Measurements from ENCODE around the gene TRMT10B.
"Not testable (repeated sequence)": the region's sequence is repeated elsewhere in the genome, so short reads cannot be mapped to it uniquely, and the experiment has no call there.

TRMT10B gene

DNA sequence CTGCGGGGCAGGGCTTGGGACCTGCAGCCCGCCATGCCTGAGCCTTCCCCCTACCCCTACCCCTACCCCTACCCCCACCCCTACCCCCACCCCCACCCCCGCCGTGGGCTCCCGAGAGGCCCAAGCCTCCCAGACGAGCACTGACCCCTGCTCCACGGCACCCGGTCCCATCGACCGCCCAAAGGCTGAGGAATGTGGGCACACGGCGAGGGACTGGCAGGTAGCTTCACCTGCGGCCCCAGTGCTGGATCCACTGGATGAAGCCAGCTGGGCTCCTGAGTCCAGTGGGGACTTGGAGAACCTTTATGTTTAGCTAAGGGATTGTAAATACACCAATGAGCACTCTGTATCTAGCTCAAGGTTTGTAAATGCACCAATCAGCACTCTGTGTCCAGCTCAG is 1.5 kb upstream of the TRMT10B start:
- not testable (repeated sequence) for DNase-seq

DNA sequence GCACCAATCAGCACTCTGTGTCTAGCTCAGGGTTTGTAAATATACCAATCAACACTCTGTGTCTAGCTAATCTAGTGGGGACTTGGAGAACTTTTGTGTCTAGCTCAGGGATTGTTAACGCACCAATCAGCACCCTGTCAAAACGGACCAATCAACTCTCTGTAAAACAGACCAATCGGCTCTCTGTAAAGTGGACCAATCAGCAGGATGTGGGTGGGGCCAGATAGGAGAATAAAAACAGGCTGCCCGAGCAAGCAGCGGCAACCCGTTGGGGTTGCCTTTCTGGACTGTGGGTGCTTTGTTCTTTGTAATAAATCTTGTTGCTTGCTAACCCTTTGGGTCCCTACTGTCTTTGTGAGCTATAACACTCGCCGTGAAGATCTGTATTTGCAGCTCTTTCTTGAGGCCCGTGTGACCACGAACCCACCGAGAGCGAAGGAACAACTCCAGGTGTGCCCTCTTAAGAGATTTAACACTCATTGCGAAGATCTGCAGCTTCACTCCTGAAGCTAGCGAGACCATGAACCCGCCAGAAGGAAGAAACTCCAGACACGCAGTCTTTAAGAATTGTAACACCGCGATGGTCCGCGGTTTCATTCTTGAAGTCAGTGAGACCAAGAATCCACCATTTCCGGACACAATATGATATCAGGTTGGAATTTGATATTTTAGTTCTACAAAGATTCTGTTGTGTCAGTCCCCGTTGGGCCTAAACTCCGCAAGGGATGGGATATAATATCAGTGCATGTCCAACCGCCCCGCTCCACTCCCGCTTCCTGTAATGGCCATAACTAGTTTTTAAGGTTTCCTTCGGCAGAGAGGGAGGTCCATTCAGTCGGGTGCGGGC is 740 bp upstream of the TRMT10B start:
- no peak for DNase-seq

DNA sequence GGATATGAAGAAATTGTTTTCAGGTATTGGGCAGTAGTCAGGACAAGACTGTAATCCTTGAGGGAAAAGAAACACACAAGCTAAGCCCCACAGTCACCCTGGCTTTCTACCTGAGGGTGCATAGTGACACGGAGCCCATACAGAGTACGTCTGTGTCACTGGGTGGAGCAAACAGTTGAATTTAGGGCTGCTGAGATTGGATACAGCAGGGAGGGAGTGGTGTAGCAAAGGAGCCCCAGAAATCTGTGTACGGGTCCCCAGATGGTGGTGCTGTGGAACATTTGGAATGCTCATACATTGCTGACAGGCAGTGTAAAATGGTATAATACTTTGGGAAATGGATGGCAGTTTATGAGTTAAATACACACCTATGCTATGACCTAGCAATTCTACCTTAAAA is 5.1 kb downstream of the TRMT10B start:
- no peak for DNase-seq

DNA sequence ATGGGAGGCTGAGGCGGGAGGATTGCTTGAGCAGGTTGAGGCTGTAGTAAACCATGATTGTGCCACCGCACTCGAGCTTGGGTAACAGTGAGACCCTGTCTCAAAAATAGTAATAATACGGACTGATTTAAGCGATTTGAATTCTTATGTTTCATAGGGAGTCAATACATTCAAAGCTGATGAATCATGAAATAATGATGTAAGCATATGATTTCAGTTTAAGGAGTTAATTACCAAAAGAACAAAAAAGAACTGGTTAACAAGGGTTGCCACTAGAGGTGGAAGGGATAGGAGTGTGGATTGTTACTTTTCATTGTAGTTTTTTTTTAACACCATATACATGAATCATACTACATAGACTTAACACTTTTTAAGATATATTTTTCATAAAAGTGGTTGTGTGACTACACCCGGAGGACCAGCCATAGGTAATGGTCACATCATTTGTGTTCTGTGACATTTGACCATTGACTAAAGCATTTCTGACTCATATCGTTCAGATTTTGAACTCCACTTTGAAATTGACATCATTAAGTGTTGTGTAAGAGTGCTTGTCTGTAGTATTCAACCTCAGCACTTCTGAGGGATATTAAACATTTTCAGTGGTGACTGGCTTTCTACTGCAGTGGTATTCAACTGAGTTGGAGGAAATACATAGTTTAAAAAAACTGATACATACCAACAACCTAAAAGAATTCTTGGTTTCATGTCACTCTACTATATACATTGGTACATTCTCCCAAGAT is 7.0 kb downstream of the TRMT10B start:
- no peak for DNase-seq

DNA sequence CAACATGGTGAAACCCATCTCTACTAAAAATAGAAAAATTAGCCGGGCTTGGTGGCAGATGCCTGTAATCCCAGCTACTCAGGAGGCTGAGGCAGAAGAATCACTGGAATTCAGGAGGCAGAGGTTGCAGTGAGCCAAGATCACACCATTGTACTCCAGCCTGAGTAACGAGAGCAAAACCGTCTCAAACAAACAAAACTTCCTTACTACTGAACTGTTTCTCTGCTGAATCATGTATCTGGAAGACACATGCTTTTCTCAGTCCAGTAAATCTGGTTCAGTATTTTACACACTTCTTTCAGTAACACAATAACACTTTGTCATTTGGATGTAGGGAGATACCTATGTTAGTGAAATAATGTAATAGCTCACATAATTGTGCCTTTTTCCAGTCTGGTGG is 7.9 kb downstream of the TRMT10B start:
- DNase-seq = no peak

DNA sequence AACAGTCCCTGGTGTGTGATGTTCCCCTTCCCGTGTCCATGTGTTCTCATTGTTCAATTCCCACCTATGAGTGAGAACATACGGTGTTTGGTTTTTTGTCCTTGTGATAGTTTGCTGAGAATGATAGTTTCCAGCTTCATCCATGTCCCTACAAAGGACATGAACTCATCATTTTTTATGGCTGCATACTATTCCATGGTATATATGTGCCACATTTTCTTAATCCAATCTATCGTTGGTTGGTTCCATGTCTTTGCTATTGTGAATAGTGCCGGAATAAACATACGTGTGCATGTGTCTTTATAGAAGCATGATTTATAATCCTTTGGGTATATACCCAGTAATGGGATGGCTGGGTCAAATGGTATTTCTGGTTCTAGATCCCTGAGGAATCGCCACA is 11.7 kb downstream of the TRMT10B start:
- DNase-seq = not testable (repeated sequence)

DNA sequence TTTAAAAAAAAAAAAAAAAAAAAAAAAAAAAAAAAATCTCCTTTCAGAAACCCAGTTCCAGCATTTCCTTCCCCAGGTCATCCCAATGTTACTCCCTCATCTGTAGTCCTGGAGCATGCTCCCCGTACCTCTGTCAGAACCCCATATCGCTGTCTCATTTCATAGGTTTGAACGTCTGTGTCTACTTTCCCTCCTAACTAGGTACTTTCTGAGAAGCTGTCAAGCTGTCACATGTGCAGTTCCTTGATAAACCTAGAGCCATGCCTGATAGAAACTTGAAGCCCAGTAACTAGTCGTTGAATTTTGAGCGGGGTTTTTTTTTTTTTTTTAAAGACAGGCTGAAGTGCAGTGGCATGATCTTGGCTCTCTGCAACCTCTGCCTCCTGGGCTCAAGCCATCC is 15.7 kb downstream of the TRMT10B start:
- no peak for DNase-seq

DNA sequence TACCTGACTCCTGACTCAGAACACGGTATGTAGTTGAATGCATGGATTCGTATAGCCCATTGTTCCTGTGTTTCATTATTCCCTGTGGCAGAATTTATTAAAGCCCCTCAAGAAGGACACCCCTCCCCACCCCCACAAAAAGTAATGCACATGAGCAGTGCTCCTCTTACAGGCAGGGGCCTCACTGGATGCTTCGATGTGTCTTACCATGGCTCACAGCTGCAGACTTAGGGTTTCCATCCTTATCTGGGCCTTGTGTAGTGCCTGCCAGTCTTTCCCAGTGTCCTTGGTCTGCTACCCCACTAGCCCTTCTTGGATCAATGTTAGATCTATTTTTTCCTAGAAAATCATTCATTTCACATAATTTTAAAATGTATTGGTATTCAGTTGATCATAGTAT is 16.4 kb downstream of the TRMT10B start:
- no peak for DNase-seq

DNA sequence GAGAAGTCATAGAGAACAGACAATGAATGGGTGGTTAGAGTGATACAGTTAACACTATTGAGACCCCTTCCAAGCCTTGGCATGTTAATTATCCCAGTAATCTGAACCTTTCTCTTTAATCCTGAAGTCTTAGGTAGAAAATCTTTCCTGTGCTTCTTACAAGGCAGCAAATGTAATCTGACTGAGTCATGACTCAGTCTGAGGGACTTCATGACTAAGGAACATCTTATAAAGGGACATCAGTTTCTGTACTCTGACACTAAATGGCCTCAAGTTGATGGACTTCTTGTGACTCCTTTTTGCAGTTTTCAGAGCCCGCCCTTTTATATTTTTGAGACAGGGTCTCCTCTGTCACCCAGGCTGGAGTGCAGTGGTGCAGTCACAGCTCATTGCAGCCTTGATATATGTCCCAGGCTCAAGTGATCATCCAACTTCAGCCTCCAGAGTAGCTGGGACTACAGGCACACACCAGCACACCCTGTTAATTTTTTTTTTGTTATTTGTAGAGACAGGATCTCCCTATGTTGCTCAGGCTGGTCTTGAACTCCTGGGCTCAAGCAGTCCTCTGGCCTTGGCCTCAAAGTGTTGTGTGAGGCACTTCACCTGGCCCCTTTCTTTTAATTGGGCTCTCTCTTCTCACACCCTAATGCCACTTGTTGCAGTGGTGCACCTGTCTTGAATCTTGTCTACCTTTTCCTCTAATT is 21.8 kb downstream of the TRMT10B start:
- DNase-seq = no peak

DNA sequence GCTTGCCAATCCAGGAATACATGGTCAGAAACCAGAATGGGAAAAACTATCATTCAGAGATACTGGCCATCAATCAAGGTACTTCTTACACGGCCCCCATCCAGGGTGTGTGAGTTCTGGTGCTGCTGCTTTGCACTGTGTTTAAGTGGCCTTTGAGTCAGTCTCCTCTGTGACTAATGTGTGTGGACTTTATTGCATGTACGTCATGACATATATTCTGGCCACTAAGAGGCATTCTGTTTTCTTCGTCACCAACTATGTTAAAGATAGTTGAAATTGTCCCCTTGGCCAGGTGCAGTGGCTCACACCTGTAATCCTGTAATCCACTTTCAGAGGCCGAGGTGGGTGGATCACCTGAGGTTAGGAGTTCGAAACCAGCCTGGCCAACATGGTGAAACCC is 22.7 kb downstream of the TRMT10B start:
- DNase-seq = no peak

DNA sequence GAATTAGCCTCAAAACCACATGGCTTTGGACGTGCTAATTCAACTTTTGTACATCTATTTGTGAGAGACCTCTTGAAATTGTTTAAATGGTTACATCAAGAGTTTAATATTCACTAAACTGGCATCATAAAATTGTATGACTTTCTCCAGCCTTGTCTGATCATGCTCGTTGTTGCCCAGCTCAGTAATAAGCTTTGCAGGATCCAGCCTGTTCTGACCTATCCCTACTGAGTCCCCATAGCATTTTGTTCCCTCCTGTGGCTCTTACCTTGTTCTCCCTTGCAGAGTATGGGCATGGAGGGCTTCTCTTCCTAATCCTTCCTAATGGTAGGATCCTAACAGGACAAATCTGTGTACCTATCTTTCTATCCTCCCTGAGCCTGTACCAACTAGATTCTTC is 24.9 kb downstream of the TRMT10B start:
- DNase-seq = no peak

DNA sequence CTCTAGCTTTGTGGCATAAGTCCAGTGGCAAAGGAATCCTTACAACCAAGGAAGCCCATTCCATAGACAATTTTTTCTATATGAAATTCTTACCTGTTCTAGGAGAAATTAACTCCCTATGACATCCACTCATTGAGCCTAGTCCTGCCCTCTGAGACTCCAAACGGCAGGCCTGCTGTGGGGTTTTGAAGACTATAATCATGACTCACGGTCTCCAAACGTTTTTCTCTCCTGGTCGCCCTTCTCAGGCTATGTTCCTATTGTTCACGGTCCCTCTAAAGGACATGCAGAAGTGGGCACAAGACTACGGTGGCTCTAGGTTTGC is 30.6 kb downstream of the TRMT10B start:
- no peak for DNase-seq

DNA sequence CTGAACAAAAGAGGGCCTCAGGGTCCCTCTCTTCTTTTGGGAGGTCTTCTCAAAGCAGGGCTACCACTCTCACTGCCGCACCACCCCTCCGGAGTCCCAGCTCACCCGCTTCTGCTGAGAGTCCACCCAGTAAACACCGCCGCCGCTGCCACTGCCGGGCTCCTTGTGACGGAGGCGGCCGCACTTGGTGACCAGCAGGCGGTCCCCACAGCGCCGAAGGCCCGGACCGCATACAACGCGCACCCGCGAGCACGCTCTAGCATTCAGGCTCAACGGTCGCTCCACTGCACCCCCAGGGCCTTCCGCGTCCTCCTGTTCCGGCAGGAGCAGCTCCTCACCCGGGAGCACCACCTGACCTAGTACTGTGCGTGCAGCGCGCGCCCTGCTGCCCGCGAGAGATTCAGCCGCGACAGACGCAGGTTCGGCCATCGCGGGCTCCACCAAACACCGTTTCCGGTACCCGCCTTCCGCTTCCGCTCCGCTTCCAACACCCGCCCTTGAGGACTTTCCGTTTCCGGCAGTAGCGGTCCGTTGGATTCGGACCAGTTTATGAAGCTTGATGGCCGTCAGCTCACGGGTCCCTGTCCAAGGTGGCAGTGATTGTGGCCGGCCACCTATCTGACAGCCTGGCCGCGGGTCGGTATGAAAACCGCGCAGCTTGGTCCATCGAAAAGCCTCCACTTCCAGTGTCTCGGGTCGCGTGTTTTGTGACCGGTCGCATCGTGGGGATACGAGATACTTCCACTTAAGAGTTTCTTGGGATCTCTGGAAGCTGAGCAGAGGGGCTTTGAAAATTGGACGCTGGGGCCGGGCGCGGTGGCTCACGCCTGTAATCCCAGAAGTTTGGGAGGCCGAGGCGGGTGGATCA is 31.2 kb downstream of the TRMT10B start, which contains the start of gene EXOSC3:
Gene EXOSC3 (minus strand): TSS at position 449 of the 868 bp plus-strand sequence. CDS start 20 bp downstream, at position 429.
- peak; percentile 79 for DNase-seq

DNA sequence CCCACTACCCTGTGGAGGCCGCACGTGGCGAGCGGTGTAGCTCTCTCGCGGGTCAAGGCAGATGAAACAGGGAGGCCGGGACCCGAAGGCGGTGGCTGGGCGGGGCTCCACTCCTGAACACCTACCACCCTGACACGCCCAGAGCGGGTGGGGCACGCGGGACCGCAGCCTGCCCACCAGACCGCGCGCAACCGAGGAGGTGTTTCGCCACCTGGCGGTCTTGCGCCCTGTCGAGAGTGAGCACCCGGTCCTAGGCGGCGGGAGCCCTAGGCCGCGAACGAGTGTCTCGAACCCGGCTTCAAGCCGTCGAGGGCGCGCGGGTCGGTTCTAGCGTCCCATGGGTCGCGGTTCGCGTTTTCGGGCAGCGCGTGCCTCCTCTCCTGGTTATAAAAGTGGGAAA is 33.5 kb downstream of the TRMT10B start:
- no peak for DNase-seq

DNA sequence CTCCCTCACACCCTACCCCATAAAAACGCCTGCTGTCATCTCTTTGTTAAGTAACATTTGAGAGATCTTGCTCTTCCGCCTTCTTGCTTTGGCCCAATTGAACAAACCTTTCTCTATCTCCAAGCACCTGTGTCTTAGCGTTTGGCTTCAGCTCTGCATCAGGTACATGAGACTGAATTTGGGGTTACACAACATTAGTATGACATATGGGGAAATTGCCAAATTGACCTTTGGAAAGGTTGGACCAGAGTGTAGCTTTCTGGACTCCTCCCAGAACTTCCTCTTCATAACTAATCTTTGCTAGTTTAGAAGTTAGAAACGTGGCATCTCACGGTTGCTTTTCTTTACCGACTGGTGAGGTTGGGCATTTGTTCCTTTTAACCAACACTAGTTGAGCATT is 34.7 kb downstream of the TRMT10B start:
- no peak for DNase-seq

DNA sequence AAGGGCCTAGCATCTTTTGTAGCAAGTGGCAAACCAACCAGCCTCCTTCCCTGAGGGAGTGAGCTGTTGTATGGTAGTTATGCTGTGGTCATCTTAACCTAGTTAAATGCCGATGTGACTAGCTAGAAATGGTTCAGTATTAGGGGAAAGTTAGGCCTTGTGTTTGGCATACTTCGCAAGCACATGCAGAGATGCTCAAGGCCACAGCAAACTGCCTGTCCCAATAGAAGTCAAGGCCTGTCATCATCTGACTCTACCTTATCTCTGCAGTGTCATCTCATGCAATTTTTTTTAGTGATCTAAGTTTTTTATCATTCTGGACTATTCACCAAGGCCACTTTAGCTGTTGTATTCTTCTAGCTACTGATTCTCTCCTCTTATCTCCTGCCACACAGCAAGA is 36.5 kb downstream of the TRMT10B start:
- no peak for DNase-seq

DNA sequence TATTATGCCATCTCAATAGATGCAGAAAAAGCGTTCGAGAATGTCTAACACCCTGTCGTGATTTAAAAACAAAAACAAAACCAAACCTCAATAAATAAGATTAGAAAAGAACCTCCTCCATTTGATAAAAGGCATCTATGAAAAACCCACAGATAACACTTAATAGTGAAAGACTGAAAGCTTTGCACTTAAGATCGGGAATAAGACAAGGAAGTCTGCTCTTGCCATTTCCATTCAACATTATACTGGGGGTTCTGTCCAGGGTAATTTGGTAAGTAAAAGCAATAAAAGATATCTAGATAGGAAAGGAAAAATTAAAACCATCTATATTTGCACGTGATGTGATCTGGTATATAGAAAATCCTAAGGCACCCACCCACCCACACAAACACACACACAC is 38.5 kb downstream of the TRMT10B start:
- no peak for DNase-seq

DNA sequence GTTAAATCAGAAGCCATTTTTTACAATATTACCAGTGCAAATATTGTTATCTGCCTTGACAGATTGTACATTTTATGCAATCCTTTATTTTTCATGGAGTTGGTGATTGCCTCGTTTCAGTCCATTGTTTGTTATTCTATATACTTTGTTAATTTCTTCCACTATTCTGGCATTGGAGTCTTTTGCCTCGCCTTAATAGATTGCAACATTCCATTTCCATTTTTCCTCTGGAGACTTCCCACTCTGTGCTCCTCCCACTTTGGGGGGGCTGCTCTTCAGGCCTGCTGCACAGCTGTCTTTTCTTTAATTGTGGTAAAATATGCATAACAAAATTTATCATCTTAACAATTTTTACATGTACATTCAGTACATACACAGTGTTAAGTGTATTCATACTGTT is 42.6 kb downstream of the TRMT10B start:
- DNase-seq = no peak

DNA sequence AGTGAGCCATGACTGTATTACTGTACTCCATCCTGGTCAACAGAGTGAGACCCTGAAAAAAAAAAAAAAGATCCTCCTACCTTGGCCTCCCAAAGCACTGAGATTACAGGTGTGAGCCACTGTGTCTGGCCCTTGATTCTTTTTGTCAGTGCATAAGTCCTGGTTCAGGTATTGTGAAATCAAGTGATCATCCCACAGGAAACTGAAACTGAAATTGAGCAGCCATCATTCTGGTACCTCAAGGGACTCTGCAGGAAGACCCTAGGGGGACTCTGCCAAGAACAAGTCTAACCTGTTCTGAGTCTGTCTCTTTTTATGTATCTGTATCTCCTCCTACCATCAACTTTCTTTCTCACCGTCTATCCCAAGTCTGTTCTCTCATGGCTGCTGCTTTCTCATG is 45.1 kb downstream of the TRMT10B start:
- DNase-seq = no peak

DNA sequence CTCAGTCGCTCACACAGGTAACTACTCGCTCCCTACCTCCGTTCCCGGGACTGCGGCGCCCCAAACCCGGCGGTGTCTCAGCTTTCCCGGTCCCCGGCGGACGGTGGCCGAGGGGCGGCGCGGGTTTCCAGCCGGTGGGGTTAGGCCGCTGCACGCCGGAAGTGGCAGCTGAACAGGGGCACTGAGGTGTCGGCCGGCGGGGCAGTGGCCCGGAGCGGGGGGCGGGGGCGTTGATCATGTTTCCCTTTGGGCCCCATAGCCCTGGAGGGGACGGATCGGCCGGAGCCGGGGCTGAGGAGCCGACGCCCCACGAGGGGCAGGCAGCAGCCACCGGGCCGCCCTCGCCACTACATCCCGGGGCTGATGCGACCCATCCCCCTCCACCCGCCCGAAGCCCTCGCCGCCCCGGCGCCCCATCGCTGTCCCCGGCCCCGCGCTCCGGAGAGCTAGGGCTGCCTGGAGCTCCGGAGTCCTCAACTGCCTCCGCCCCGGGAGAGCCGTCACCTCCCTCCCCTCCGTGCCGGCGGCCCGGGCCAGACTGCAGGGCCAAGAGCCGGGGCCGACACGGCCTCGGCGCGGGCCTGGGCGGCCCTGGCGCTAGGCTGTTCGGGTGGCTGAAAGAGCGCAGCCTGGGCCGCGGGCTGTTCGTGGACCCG is 47.2 kb downstream of the TRMT10B start, which contains the start of gene DCAF10:
Gene DCAF10 (plus strand): TSS at position 167 of the 656 bp plus-strand sequence. CDS start 70 bp downstream, at position 237.
- peak; percentile 84 to 85 for DNase-seq

DNA sequence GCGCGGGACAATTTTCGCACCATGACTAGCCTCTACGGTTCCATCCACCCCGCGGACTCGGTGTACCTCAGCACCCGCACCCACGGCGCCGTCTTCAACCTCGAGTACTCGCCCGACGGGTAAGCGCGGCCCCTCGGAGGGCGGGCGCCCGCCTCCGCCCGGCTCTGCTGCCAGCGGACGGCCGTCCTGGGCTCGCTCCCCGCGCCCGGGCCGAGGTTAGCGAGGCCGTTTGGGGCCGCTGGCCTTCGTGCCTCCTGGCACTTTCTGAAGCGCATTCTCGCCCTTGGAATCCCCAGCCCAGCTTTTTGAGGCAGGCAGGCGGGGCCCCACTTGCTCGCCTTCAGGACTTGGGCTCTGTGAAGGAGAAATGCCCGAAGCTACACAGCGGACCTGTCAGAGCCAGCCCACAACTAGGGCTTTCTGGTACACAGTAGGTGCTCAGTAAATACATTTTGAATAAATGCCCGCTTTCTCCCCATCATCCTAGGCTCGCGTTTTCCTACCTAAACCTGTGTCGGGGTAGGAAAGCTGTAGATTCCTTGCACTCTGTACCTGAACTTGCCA is 47.8 kb downstream of the TRMT10B start:
- peak; percentile 8 to 25 for DNase-seq
